RKO (cell line): ENCODE measurements around the gene KIAA1671.
"Not testable (repeated sequence)": the region's sequence is repeated elsewhere in the genome, so short reads cannot be mapped to it uniquely, and the experiment has no call there.

Experiments used
- DNase-seq: peaks from one replicate; pipeline ENCODE4 v3.0.0-alpha.2; 2016; ENCODE audit warnings: low spot score

Gene KIAA1671

DNA sequence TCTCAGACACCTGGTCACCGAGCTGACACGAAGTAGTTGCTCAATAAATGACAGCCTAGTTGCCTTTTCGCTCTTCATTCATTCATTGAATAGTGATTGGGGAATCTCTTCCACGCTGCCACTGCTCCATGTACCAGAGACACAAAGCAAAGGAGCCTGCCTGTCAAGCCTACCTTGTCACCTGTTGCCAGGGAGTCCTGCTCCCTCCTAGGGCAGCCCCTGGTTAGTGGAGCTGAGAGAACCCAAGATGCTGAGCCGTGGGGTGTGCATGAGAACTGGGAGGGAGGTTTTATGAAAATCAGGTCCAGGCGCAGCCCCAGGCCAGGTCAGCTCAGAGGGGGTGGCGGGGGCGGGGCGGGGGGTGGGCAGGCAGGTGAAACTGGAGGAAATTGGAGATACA is 285.5 kb downstream of the KIAA1671 start:
- DNase-seq: not testable (repeated sequence)
